GM18498 (cell line): ENCODE data around the gene KRT33B.
A peak's percentile ranks its signal among the peaks of the same experiment; 100 is the strongest.
"Not testable (repeated sequence)": the region's sequence is repeated elsewhere in the genome, so short reads cannot be mapped to it uniquely, and the experiment has no call there.

ENCODE experiments used
- ATAC-seq: cut with Tn5 transposase; IDR thresholded peaks from one replicate; pipeline ENCODE4 v1.9.1; 2021; ENCODE audit warnings: mild to moderate bottlenecking, moderate library complexity; ENCODE audit not compliant: unreplicated experiment

Gene KRT33B

GRCh38 chr17:41350381-41350878 is 19.2 kb downstream of the KRT33B start, which contains the start of gene KRT33A:
TSS of gene KRT33A (minus strand) at chr17:41350828. CDS start at chr17:41350767, 61 bp downstream.
- ATAC-seq: not testable (repeated sequence)

GRCh38 chr17:41347869-41348760 is 21.5 kb downstream of the KRT33B start:
- ATAC-seq: no peak

GRCh38 chr17:41346421-41346820 is 23.2 kb downstream of the KRT33B start:
- ATAC-seq: not testable (repeated sequence)

- ATAC-seq: no peak
These were observed 23.6 kb downstream of the KRT33B start for GRCh38 chr17:41345992-41346391.

- no peak for ATAC-seq
These were observed 26.6 kb downstream of the KRT33B start for GRCh38 chr17:41343029-41343428.

- ATAC-seq: peak; percentile 46
These were observed 28.4 kb downstream of the KRT33B start for GRCh38 chr17:41340934-41341861.

GRCh38 chr17:41340494-41340893 is 29.1 kb downstream of the KRT33B start:
- no peak for ATAC-seq

GRCh38 chr17:41339571-41340172 is 29.9 kb downstream of the KRT33B start:
- ATAC-seq: no peak

- ATAC-seq: peak; percentile 49
These were observed 30.6 kb downstream of the KRT33B start for GRCh38 chr17:41338961-41339485.

- ATAC-seq: no peak
These were observed 33.9 kb downstream of the KRT33B start for GRCh38 chr17:41335747-41336146.

- no peak for ATAC-seq
These were observed 35.0 kb downstream of the KRT33B start for GRCh38 chr17:41334385-41335305.

GRCh38 chr17:41333836-41334235 is 35.8 kb downstream of the KRT33B start:
- ATAC-seq: no peak

- no peak for ATAC-seq
These were observed 36.5 kb downstream of the KRT33B start for GRCh38 chr17:41333098-41333497.

- ATAC-seq: no peak
These were observed 37.4 kb downstream of the KRT33B start for GRCh38 chr17:41332239-41332638.

GRCh38 chr17:41331606-41332005 is 38.0 kb downstream of the KRT33B start:
- ATAC-seq: no peak

- ATAC-seq: no peak
These were observed 40.2 kb downstream of the KRT33B start for GRCh38 chr17:41329279-41329948.

GRCh38 chr17:41328207-41328606 is 41.4 kb downstream of the KRT33B start:
- ATAC-seq: no peak

GRCh38 chr17:41327411-41328120 is 42.0 kb downstream of the KRT33B start:
- no peak for ATAC-seq
